ENCODE data around the gene TRDN.
"Not testable (repeated sequence)": the region's sequence is repeated elsewhere in the genome, so short reads cannot be mapped to it uniquely, and the experiment has no call there.

The TRDN gene

GRCh38 chr6:123240626-123241025, 396.1 kb downstream of the TRDN start:
- no peak for FAIRE-seq

- no peak for FAIRE-seq
Observed at GRCh38 chr6:123233336-123233735, 403.4 kb downstream of the TRDN start.

GRCh38 chr6:123227789-123228188, 409.0 kb downstream of the TRDN start:
- FAIRE-seq = not testable (repeated sequence)

- FAIRE-seq = no peak
Observed at GRCh38 chr6:123226398-123226797, 410.4 kb downstream of the TRDN start.

GRCh38 chr6:123224077-123224476, 412.7 kb downstream of the TRDN start:
- FAIRE-seq = no peak

GRCh38 chr6:123223461-123223860, 413.3 kb downstream of the TRDN start:
- no peak for FAIRE-seq

- no peak for FAIRE-seq
Observed at GRCh38 chr6:123215211-123215610, 421.5 kb downstream of the TRDN start.

GRCh38 chr6:123214433-123214832, 422.3 kb downstream of the TRDN start:
- no peak for FAIRE-seq

GRCh38 chr6:123213921-123214320, 422.8 kb downstream of the TRDN start:
- no peak for FAIRE-seq

- no peak for FAIRE-seq
Observed at GRCh38 chr6:123211777-123212545, 424.8 kb downstream of the TRDN start.

- FAIRE-seq = no peak
Observed at GRCh38 chr6:123210645-123211044, 426.1 kb downstream of the TRDN start.

- no peak for FAIRE-seq
Observed at GRCh38 chr6:123207967-123208510, 428.7 kb downstream of the TRDN start.

- no peak for FAIRE-seq
Observed at GRCh38 chr6:123203928-123204327, 432.8 kb downstream of the TRDN start.

- no peak for FAIRE-seq
Observed at GRCh38 chr6:123201869-123202372, 434.8 kb downstream of the TRDN start.

GRCh38 chr6:123193298-123193697, 443.5 kb downstream of the TRDN start:
- no peak for FAIRE-seq

GRCh38 chr6:123189816-123190215, 446.9 kb downstream of the TRDN start:
- FAIRE-seq = no peak

- FAIRE-seq = no peak
Observed at GRCh38 chr6:123182998-123183397, 453.8 kb downstream of the TRDN start.

- FAIRE-seq = no peak
Observed at GRCh38 chr6:123176706-123177105, 460.0 kb downstream of the TRDN start.

GRCh38 chr6:123171341-123172115, 465.2 kb downstream of the TRDN start:
- no peak for FAIRE-seq

GRCh38 chr6:123169774-123170095, 467.0 kb downstream of the TRDN start:
- FAIRE-seq = no peak

- FAIRE-seq = no peak
Observed at GRCh38 chr6:123168892-123169773, 467.6 kb downstream of the TRDN start.

- FAIRE-seq = no peak
Observed at GRCh38 chr6:123168466-123168865, 468.3 kb downstream of the TRDN start.
